ENCODE data around the gene SMAD6. TPM values are rescaled to one million over a fixed set of nuclear protein-coding genes. Genes with fewer than 3 reads are reported as not detected.

The SMAD6 gene
- total RNA-seq, 1 experiment from 2014 or later, result 58.6 TPM

DNA sequence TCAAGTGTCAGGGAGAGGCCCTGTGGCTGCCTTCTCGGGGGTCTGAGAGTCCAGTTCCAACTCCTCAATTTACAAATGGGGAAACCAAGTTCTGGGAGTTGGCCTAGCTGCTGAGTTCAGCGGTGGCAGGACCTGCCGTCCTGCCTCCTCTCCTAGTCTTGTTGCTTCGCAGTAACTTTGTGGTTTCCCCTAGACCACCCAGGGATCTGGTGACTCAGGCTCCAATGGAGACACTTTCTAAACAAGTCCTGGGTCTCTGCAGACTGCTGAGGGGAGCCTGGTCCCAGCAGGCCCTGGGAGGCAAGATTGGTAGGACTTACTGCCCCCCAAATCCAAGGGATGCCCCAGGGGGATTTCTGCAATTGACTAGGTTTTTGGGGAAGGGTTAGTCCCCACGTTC, 83.6 kb downstream of the SMAD6 start:
- H3K4me1 Mint-ChIP-seq (ENCODE audit: low read depth, unreplicated experiment), result no peaks in the 10 kb centered on the region
- H3K9me3 Mint-ChIP-seq (ENCODE audit: low read depth, unreplicated experiment), result no peaks in the 10 kb centered on the region
- BruUV-seq (replicated peaks), result no TSS peak
- intact Hi-C loops (cut with micrococcal nuclease; ENCODE audit: unreplicated experiment), result no loop called here
- no peak for DNase-seq
- no peak overlapping the region for H3K4me3 Mint-ChIP-seq (ENCODE audit: low read depth, unreplicated experiment)
- H3K36me3 Mint-ChIP-seq (ENCODE audit: insufficient read depth, unreplicated experiment), result peaks cover 19% of the 10 kb centered on the region
- H3K27ac Mint-ChIP-seq (ENCODE audit: unreplicated experiment), result no peak overlapping the region
- CTCF ChIA-PET, result no interaction called here
- TF ChIP-seq, protein P1, sequence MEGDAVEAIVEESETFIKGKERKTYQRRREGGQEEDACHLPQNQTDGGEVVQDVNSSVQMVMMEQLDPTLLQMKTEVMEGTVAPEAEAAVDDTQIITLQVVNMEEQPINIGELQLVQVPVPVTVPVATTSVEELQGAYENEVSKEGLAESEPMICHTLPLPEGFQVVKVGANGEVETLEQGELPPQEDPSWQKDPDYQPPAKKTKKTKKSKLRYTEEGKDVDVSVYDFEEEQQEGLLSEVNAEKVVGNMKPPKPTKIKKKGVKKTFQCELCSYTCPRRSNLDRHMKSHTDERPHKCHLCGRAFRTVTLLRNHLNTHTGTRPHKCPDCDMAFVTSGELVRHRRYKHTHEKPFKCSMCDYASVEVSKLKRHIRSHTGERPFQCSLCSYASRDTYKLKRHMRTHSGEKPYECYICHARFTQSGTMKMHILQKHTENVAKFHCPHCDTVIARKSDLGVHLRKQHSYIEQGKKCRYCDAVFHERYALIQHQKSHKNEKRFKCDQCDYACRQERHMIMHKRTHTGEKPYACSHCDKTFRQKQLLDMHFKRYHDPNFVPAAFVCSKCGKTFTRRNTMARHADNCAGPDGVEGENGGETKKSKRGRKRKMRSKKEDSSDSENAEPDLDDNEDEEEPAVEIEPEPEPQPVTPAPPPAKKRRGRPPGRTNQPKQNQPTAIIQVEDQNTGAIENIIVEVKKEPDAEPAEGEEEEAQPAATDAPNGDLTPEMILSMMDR (IDR thresholded peaks at IDR 0.05; ENCODE audit: unreplicated experiment), result no peak
- H3K27me3 Mint-ChIP-seq (ENCODE audit: unreplicated experiment), result no peaks in the 10 kb centered on the region

DNA sequence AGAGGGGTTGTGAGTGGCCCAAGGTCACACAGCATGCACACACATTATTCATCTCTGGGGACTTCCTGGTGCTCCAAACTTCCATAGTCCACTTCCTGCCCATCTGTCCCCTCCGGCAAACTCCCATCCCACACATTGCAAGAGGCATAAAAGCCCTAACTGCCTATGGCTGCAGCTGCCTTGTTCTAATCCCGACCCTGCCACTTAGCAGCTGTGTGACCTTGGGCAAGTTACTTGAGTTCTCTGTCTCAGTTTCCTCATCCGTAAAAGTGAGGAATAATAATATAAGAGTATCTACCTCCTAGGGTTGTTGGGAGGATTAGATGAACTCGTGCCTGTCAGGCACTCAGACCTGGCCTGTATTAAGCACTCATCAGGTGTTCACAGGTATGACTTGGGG, 84.2 kb downstream of the SMAD6 start:
- Mint-ChIP-seq H3K4me1 (ENCODE audit: low read depth, unreplicated experiment) (no peaks in the 10 kb centered on the region), H3K4me3 (ENCODE audit: low read depth, unreplicated experiment) (no peak overlapping the region), H3K9me3 (ENCODE audit: low read depth, unreplicated experiment) (no peaks in the 10 kb centered on the region), H3K36me3 (ENCODE audit: insufficient read depth, unreplicated experiment) (peaks cover 19% of the 10 kb centered on the region), H3K27ac (ENCODE audit: unreplicated experiment) (no peak overlapping the region), H3K27me3 (ENCODE audit: unreplicated experiment) (no peaks in the 10 kb centered on the region)
- TF ChIP-seq, protein P1 (IDR thresholded peaks at IDR 0.05; ENCODE audit: unreplicated experiment), result no peak
- no peak for DNase-seq
- BruUV-seq (replicated peaks), result no TSS peak
- intact Hi-C loops (cut with micrococcal nuclease; ENCODE audit: unreplicated experiment), result no loop called here
- CTCF ChIA-PET, result no interaction called here

DNA sequence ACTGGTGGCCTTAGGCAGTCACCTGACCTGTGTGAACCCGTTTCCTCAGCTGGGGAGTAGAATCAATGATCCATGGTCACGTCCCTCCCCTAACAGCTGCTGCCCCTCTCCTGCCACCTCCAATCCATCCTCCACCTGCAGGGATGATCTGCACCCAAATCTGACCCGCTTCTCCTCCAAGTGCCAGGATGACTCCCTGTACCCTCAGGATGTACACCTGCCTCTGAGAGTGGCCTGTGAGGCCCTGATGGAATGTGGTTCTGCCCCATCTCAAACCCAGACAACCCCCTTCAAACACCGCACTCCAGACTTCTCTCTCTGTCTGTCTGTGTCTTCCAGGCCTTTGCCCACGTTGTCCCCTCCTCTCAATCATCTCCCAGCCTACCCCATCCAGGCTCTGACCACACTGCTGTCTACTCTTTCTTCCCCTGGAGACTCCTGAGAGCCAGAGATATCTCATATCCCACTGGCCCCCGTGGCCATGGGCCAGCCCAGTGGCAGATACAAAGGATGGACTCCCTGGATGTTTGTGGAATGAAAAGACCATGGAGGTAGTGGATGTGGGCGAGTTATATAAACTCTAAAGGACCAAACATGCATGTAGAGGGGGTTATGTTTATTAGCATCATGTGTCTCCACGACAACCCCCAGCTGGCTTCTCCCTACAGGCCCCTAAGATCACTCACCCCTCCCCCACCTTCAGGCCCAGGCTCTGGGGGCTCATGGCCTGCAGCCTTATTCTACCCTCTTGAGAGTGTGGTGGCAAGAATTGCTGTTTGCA, 84.9 kb downstream of the SMAD6 start:
- TF ChIP-seq, protein P1 (IDR thresholded peaks at IDR 0.05; ENCODE audit: unreplicated experiment), result no peak
- Mint-ChIP-seq H3K36me3 (ENCODE audit: insufficient read depth, unreplicated experiment) (peaks cover 17% of the 10 kb centered on the region), H3K27me3 (ENCODE audit: unreplicated experiment) (no peaks in the 10 kb centered on the region), H3K4me3 (ENCODE audit: low read depth, unreplicated experiment) (no peak overlapping the region), H3K4me1 (ENCODE audit: low read depth, unreplicated experiment) (no peaks in the 10 kb centered on the region), H3K27ac (ENCODE audit: unreplicated experiment) (peak overlapping the region; percentile 19), H3K9me3 (ENCODE audit: low read depth, unreplicated experiment) (no peaks in the 10 kb centered on the region)
- no peak for DNase-seq
- intact Hi-C loops (cut with micrococcal nuclease; ENCODE audit: unreplicated experiment), result no loop called here
- CTCF ChIA-PET, result interaction anchor here (0.7 kb wide), 1 partner anchor 255 kb away, joined by 5 read pairs; no protein-coding TSS in a partner anchor
- BruUV-seq (replicated peaks), result no TSS peak

DNA sequence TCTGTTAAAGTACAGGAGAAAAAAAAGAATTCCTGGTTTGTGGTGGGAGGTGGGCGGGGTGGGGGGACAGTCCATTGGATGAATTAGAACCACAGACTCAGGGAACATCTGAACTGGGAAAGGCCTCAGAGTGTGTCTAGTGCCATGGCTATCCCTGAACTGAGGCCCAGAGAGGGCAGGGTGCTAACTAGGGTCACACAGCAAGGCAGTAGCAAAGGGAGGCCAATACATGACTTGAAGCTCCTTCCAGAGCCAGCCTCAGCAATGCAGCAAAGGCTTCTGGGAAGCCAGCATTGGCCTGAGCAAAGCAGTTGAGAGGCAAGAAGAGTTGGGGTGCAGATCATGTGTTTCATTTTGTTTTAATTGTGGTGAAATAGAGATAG, 85.4 kb downstream of the SMAD6 start:
- no peak for DNase-seq
- CTCF ChIA-PET, result interaction anchor here (0.7 kb wide), 1 partner anchor 254 kb away, joined by 5 read pairs; no protein-coding TSS in a partner anchor
- no TSS peak for BruUV-seq (replicated peaks)
- no peaks in the 10 kb centered on the region for H3K4me1 Mint-ChIP-seq (ENCODE audit: low read depth, unreplicated experiment)
- peaks cover 11% of the 10 kb centered on the region for H3K36me3 Mint-ChIP-seq (ENCODE audit: insufficient read depth, unreplicated experiment)
- no peaks in the 10 kb centered on the region for H3K9me3 Mint-ChIP-seq (ENCODE audit: low read depth, unreplicated experiment)
- TF ChIP-seq, protein P1 (IDR thresholded peaks at IDR 0.05; ENCODE audit: unreplicated experiment), result no peak
- intact Hi-C loops (cut with micrococcal nuclease; ENCODE audit: unreplicated experiment), result no loop called here
- H3K27me3 Mint-ChIP-seq (ENCODE audit: unreplicated experiment), result no peaks in the 10 kb centered on the region
- H3K27ac Mint-ChIP-seq (ENCODE audit: unreplicated experiment), result no peak overlapping the region
- no peak overlapping the region for H3K4me3 Mint-ChIP-seq (ENCODE audit: low read depth, unreplicated experiment)
